OCI-LY7 (cell line): ENCODE measurements around the gene TMEM270. TPM values are rescaled to one million over a fixed set of nuclear protein-coding genes. Genes with fewer than 3 reads are reported as not detected.

ENCODE experiments used
- BruUV-seq: library from RNA; stranded (reverse); fragments of 400-500 nt; replicated peaks from 2 replicates; lab custom pipeline; 2021; lab: Mats Ljungman, UMichigan
- CTCF ChIA-PET: fragments of 300-600 bp; sonication (Branson Sonifier 250); formaldehyde crosslinking; loops from one replicate; lab custom pipeline; 2022; ENCODE audit warnings: antibody characterized with exemption; ENCODE audit not compliant: unreplicated experiment; lab: Charles Lee
- POLR2A ChIA-PET: fragments of 300-600 bp; sonication (Branson Sonifier 250); formaldehyde crosslinking; loops from one replicate; lab custom pipeline; 2022; ENCODE audit warnings: antibody characterized with exemption; lab: Charles Lee
- DNase-seq: peaks from one replicate; pipeline ENCODE4 v3.0.0-alpha.2; 2015; ENCODE audit warnings: low spot score
- H2AFZ ChIP-seq: fragments of 200-600 bp; sonication (generic), shearing (Covaris generic); 2 replicates; pipeline ENCODE4 v1.6.1; 2014; ENCODE audit warnings: mild to moderate bottlenecking, antibody characterized with exemption, low read length, moderate library complexity
- H3K27ac ChIP-seq: fragments of 200-600 bp; sonication (generic); 2 replicates; pipeline ENCODE4 v1.5.1; 2014; ENCODE audit warnings: mixed run types, low read depth, mild to moderate bottlenecking, moderate library complexity, low read length, inconsistent platforms; ENCODE audit not compliant: poor library complexity, severe bottlenecking
- H3K36me3 ChIP-seq: fragments of 200-600 bp; sonication (generic); 2 replicates; pipeline ENCODE4 v1.6.1; 2014; ENCODE audit warnings: mild to moderate bottlenecking, antibody characterized with exemption, low read length, moderate library complexity, mixed read lengths; ENCODE audit not compliant: insufficient read depth
- H3K4me1 ChIP-seq: fragments of 200-600 bp; sonication (generic); 2 replicates; pipeline ENCODE4 v1.5.1; 2014; ENCODE audit warnings: mild to moderate bottlenecking, low read length; ENCODE audit not compliant: insufficient read depth, poor library complexity, severe bottlenecking
- H3K4me2 ChIP-seq: fragments of 200-600 bp; sonication (generic); 2 replicates; pipeline ENCODE4 v1.6.1; 2014; ENCODE audit warnings: mild to moderate bottlenecking, low read length
- H3K4me3 ChIP-seq: fragments of 200-600 bp; sonication (generic); 2 replicates; pipeline ENCODE4 v1.5.1; 2014; ENCODE audit warnings: mild to moderate bottlenecking, low read depth, low read length; ENCODE audit not compliant: poor library complexity, severe bottlenecking
- H3K79me2 ChIP-seq: fragments of 200-600 bp; sonication (generic); 2 replicates; pipeline ENCODE4 v1.6.1; 2016; ENCODE audit warnings: low read depth, mild to moderate bottlenecking, low read length, moderate library complexity, mixed read lengths; ENCODE audit not compliant: insufficient read depth
- H3K9me2 ChIP-seq: fragments of 200-600 bp; sonication (generic); 2 replicates; pipeline ENCODE4 v1.6.1; 2016; ENCODE audit warnings: mild to moderate bottlenecking, low read length, mixed read lengths; ENCODE audit not compliant: insufficient read depth
- H3K9me3 ChIP-seq: fragments of 200-600 bp; sonication (generic); 2 replicates; pipeline ENCODE4 v1.6.1; 2014; ENCODE audit warnings: mild to moderate bottlenecking, mixed run types, low read length, mixed read lengths
- H4K20me1 ChIP-seq: fragments of 200-600 bp; sonication (generic); 2 replicates; pipeline ENCODE4 v1.6.1; 2014; ENCODE audit warnings: mild to moderate bottlenecking, antibody characterized with exemption, low read length, moderate library complexity, mixed read lengths; ENCODE audit not compliant: insufficient read depth
- EZH2phosphoT487 ChIP-seq: fragments of 200-600 bp; sonication (generic); IDR thresholded peaks from 2 replicates; pipeline ENCODE4 v1.6.1; 2018; ENCODE audit warnings: low read depth, borderline replicate concordance, mild to moderate bottlenecking, mixed run types, antibody characterized with exemption, low read length, moderate library complexity, mixed read lengths
- intact Hi-C: fragments of 100-400 bp; cut with micrococcal nuclease; formaldehyde crosslinking; loops from one replicate; pipeline ENCODE4 v1.10.0; 2022; ENCODE audit not compliant: unreplicated experiment
- total RNA-seq, 2 experiments: library from RNA; depleted of rRNA in 1 of 2; stranded (reverse); fragments of >200 nt in 1 of 2; shearing (Covaris generic) in 1 of 2; gene quantifications; 2 replicates each; pipeline ENCODE4 v1.2.3, GENCODE V29; 2014 to 2022
- TF ChIP-seq, protein P1 (sequence below): fragments of 200-600 bp; sonication (generic); conservative IDR thresholded peaks from 2 replicates; pipeline ENCODE4 v1.5.1; 2014; ENCODE audit warnings: mild to moderate bottlenecking, antibody characterized with exemption, low read length, moderate library complexity, mixed read lengths

Gene TMEM270
- total RNA-seq, 2 experiments from 2014 or later = not detected

GRCh38 chr7:73840715-73841379 is 20.1 kb upstream of the TMEM270 start:
- H2AFZ ChIP-seq = no peak overlapping the region
- no peak overlapping the region for H3K27ac ChIP-seq
- H3K9me2 ChIP-seq = no peaks in the 10 kb centered on the region
- H3K36me3 ChIP-seq = no peaks in the 10 kb centered on the region
- no peak for DNase-seq
- ChIA-PET CTCF (no interaction called here), POLR2A (no interaction called here)
- BruUV-seq = no TSS peak
- no peaks in the 10 kb centered on the region for H3K9me3 ChIP-seq
- TF ChIP-seq, protein P1, sequence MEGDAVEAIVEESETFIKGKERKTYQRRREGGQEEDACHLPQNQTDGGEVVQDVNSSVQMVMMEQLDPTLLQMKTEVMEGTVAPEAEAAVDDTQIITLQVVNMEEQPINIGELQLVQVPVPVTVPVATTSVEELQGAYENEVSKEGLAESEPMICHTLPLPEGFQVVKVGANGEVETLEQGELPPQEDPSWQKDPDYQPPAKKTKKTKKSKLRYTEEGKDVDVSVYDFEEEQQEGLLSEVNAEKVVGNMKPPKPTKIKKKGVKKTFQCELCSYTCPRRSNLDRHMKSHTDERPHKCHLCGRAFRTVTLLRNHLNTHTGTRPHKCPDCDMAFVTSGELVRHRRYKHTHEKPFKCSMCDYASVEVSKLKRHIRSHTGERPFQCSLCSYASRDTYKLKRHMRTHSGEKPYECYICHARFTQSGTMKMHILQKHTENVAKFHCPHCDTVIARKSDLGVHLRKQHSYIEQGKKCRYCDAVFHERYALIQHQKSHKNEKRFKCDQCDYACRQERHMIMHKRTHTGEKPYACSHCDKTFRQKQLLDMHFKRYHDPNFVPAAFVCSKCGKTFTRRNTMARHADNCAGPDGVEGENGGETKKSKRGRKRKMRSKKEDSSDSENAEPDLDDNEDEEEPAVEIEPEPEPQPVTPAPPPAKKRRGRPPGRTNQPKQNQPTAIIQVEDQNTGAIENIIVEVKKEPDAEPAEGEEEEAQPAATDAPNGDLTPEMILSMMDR = no peak
- TF ChIP-seq EZH2phosphoT487 = no peak
- H3K79me2 ChIP-seq = no peaks in the 10 kb centered on the region
- H3K4me2 ChIP-seq = no peak overlapping the region
- no peak overlapping the region for H3K4me3 ChIP-seq
- no peaks in the 10 kb centered on the region for H4K20me1 ChIP-seq
- H3K4me1 ChIP-seq = peaks cover 14% of the 10 kb centered on the region
- intact Hi-C loops = loop anchor here (5.0 kb wide), 1 partner anchor 104 kb away; the partner anchor contains the start of gene ABHD11

DNA sequence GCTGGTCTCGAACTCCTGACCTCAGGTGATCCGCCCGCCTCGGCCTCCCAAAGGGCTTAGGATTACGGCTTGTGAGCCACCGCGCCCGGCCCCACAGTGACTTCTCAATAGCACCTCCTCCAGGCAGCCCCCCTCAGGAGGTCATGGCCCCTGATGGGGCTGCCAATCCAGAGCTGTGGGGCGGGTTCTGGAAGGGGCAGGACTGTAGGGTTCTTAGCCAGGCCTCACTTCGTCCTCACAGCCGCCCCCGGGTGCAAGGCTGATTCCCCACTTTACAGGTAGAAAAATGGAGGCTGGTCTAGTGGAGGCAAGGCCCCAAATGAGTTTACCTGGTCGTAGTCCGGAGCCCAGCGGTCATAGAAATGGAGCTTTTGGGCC is 19.3 kb upstream of the TMEM270 start:
- no peak overlapping the region for H3K27ac ChIP-seq
- no peaks in the 10 kb centered on the region for H3K9me3 ChIP-seq
- intact Hi-C loops = loop anchor here (5.0 kb wide), 1 partner anchor 104 kb away; the partner anchor contains the start of gene ABHD11
- no TSS peak for BruUV-seq
- H4K20me1 ChIP-seq = no peaks in the 10 kb centered on the region
- no peaks in the 10 kb centered on the region for H3K36me3 ChIP-seq
- DNase-seq = no peak
- H3K79me2 ChIP-seq = no peaks in the 10 kb centered on the region
- no peaks in the 10 kb centered on the region for H3K9me2 ChIP-seq
- peak overlapping the region; percentile 87 for H2AFZ ChIP-seq
- H3K4me2 ChIP-seq = peak overlapping the region; percentile 72
- H3K4me3 ChIP-seq = peak overlapping the region; percentile 63
- CTCF ChIA-PET = no interaction called here
- peaks cover 14% of the 10 kb centered on the region for H3K4me1 ChIP-seq
- TF ChIP-seq, protein P1 = no peak
- TF ChIP-seq EZH2phosphoT487 = no peak
- POLR2A ChIA-PET = no interaction called here
